Type B pancreatic cell (in vitro differentiated cells): ENCODE results near the gene NAA40. TPM values are rescaled to one million over a fixed set of nuclear protein-coding genes. Genes with fewer than 3 reads are reported as not detected.

Experiments
- DNase-seq: peaks from one replicate; pipeline ENCODE4 v3.0.0; 2021; ENCODE audit warnings: mixed read lengths; ENCODE audit not compliant: unreplicated experiment; ENCODE audit errors: extremely low spot score
- H3K27ac Mint-ChIP-seq: 2 replicates; pipeline ENCODE4 v1.8.0; 2021; ENCODE audit warnings: mild to moderate bottlenecking, mixed read lengths
- H3K27me3 Mint-ChIP-seq: 2 replicates; pipeline ENCODE4 v1.8.0; 2021; ENCODE audit warnings: mixed read lengths
- H3K36me3 Mint-ChIP-seq: 2 replicates; pipeline ENCODE4 v1.8.0; 2021; ENCODE audit warnings: mixed read lengths
- H3K4me1 Mint-ChIP-seq: one replicate; pipeline ENCODE4 v1.8.0; 2021; ENCODE audit warnings: mixed read lengths; ENCODE audit not compliant: unreplicated experiment
- H3K4me3 Mint-ChIP-seq: 2 replicates; pipeline ENCODE4 v1.8.0; 2021; ENCODE audit warnings: mild to moderate bottlenecking, mixed read lengths
- H3K9me3 Mint-ChIP-seq: 2 replicates; pipeline ENCODE4 v1.8.0; 2021; ENCODE audit warnings: mixed read lengths
- CTCF ChIP-seq: fragments of 200-600 bp; sonication (generic); conservative IDR thresholded peaks from 2 replicates; pipeline ENCODE4 v1.5.0; 2021; ENCODE audit warnings: antibody characterized with exemption, mild to moderate bottlenecking
- total RNA-seq: library from RNA; stranded (reverse); gene quantifications from 2 replicates; pipeline ENCODE4 v1.2.1, GENCODE V29; 2021; ENCODE audit warnings: low replicate concordance

Gene NAA40
- total RNA-seq, 1 donor from 2014 or later: 51.2 TPM

GRCh38 chr11:63916837-63917691, 21.7 kb upstream of the NAA40 start, which contains the start of gene RCOR2:
RCOR2 (minus strand) TSS chr11:63917164; CDS start chr11:63916456, 708 bp downstream.
- peak within 1 kb of the TSS; percentile 91 for H3K4me3 Mint-ChIP-seq
- peaks cover 6% of the 10 kb centered on the region for H3K36me3 Mint-ChIP-seq
- peak; percentile 88 for DNase-seq

DNA sequence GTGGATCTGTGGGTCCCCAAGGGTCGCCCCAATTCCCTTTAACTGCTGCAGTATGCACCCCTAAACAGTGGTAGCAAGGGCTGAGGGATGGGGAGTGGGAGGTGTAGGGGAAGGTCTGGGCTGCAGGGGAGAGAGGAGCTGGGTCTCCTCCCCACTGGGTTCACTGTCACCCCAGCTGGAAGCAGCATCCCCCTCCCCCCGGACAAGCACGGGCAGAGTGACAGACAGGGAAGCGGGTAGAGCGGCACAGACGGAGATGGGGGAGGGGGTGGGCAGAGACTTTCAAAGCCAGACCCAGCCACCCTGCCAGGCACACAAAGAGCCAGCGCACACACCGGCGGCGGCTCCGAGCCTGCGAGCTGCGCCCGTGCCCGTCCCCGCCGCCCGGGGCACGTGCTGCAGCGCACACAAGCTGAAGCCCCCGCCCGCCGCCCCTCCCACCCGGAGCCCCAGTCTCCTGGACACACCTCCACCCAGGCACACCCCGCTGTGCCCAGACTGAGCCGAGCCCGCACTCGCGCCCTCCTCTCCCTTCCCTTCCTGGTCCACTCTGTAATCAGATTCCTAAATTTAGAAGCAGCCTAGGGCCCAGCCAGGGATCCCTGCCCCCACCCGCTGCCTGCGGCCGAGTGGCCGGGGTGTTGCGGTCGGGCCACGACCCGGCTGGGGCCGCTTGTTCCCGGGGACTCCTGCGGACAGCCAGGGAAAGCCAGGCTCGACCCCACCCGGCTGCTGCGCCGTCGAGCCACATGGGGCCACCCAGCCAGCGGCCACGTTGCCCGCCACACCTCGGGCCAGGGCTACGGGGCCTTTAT, 20.9 kb upstream of the NAA40 start:
- no peak for DNase-seq
- no peaks in the 10 kb centered on the region for H3K27me3 Mint-ChIP-seq
- H3K9me3 Mint-ChIP-seq: no peaks in the 10 kb centered on the region
- peak overlapping the region; percentile 81 for H3K27ac Mint-ChIP-seq
- no peak for TF ChIP-seq CTCF
- no peaks in the 10 kb centered on the region for H3K36me3 Mint-ChIP-seq
- H3K4me1 Mint-ChIP-seq: peaks cover 11% of the 10 kb centered on the region
- H3K4me3 Mint-ChIP-seq: peak overlapping the region; percentile 84

More at GRCh38 chr11:63916837-63917691, 21.7 kb upstream of the NAA40 start, which contains the start of gene RCOR2:
- Mint-ChIP-seq H3K27me3 (no peaks in the 10 kb centered on the region), H3K4me1 (peaks cover 12% of the 10 kb centered on the region), H3K27ac (peak within 1 kb of the TSS; percentile 81), H3K9me3 (no peaks in the 10 kb centered on the region)
- no peak for TF ChIP-seq CTCF

- Mint-ChIP-seq H3K4me1 (peaks cover 11% of the 10 kb centered on the region), H3K4me3 (peak overlapping the region; percentile 87), H3K27ac (peak overlapping the region; percentile 89), H3K27me3 (no peaks in the 10 kb centered on the region), H3K36me3 (no peaks in the 10 kb centered on the region), H3K9me3 (no peaks in the 10 kb centered on the region)
- no peak for TF ChIP-seq CTCF
- no peak for DNase-seq
Observed at GRCh38 chr11:63918507-63919191, 20.2 kb upstream of the NAA40 start.

DNA sequence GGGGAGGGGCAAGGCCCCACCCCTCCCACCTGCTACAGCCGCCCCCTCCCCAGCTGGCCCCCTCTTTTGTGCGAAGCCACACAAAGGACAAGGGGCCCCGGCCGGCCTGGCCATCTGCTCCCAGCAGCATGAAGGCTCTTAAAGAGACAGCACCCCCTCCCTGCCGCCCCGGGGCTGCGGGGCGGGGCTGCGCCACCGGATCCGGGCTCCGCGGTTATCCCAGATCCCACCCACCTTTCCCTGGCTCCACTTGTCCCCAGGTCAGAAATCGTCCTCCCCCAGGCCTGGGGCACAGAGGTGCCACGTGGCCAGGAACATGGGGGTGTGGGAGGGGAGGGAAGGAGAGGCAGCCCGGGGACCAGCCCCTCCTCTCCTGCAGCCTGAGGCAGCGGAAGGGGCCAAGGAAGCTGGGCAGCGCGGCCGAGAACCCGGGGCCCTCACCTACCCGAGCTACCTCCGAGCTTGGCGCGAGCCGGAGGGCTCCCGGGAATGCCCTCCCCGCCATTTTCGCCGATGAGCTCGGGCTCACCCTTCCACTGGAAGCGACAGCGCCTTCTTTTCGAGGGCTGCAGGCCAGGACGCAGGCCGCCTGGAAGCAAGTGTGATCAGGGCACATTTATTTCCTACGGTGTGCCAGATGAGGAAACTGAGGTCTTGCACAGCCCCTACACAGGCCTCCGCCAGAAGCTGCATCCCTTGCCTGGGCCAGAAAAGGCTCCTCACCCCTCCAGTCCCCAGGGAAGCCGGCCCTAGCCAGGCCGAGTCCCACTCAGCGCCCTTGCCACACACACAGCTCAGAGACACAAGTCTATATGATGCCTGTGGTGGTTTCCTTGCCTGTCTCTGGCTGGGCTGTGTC, 19.3 kb upstream of the NAA40 start:
- peak overlapping the region; percentile 68 for H3K27ac Mint-ChIP-seq
- TF ChIP-seq CTCF: no peak
- no peaks in the 10 kb centered on the region for H3K27me3 Mint-ChIP-seq
- H3K4me3 Mint-ChIP-seq: peak overlapping the region; percentile 71
- no peak for DNase-seq
- peaks cover 11% of the 10 kb centered on the region for H3K4me1 Mint-ChIP-seq
- H3K9me3 Mint-ChIP-seq: no peaks in the 10 kb centered on the region
- H3K36me3 Mint-ChIP-seq: no peaks in the 10 kb centered on the region
